HCT116 (cell line): Measurements from ENCODE around the gene PSME4. TPM values are rescaled to one million over a fixed set of nuclear protein-coding genes. Genes with fewer than 3 reads are reported as not detected.

ENCODE experiments used
- ATAC-seq: fragments of 200-7000 bp; cut with Tn5 transposase; 2 replicates; pipeline ENCODE4 v1.9.1; 2020; ENCODE audit warnings: mild to moderate bottlenecking, moderate library complexity
- BruUV-seq: library from RNA; stranded (reverse); fragments of 400-500 nt; replicated peaks from 2 replicates; lab custom pipeline; 2021; lab: Mats Ljungman, UMichigan
- CTCF ChIA-PET: fragments of 300-600 bp; sonication (Branson Sonifier 250); formaldehyde crosslinking; loops from one replicate; lab custom pipeline; 2021; ENCODE audit warnings: antibody characterized with exemption; lab: Charles Lee
- POLR2A ChIA-PET: fragments of 300-600, 350-600 bp; sonication (Branson Sonifier 250); formaldehyde crosslinking; loops from one replicate; lab custom pipeline; 2021; ENCODE audit warnings: antibody characterized with exemption; lab: Charles Lee
- RAD21 ChIA-PET, 2 experiments: fragments of 300-600 bp; sonication (Branson Sonifier 250); formaldehyde crosslinking; loops; one replicate each; lab custom pipeline; 2023; ENCODE audit warnings: low total read pairs in 2 of 2; ENCODE audit not compliant: uncharacterized antibody in 2 of 2, unreplicated experiment in 2 of 2, low non-redundant PET in 1 of 2; lab: Charles Lee
- DNase-seq: peaks from one replicate; pipeline ENCODE4 v3.0.0-alpha.2; 2010; ENCODE audit warnings: low read depth, low spot score
- H2AFZ ChIP-seq: fragments of 200-600 bp; shearing (Covaris generic), sonication (generic); 2 replicates; pipeline ENCODE4 v1.6.1; 2017; ENCODE audit warnings: low read depth, mixed run types, mixed read lengths, antibody characterized with exemption, low read length; ENCODE audit not compliant: poor library complexity, severe bottlenecking
- H3K27ac ChIP-seq: 2 replicates; pipeline ENCODE4 v1.5.1; 2012; ENCODE audit warnings: low read depth, low read length
- H3K27me3 ChIP-seq: fragments of 200-600 bp; sonication (generic); 2 replicates; pipeline ENCODE4 v1.6.1; 2016; ENCODE audit warnings: mixed run types, low read length, mixed read lengths; ENCODE audit not compliant: insufficient read depth
- H3K36me3 ChIP-seq, 2 experiments: fragments of 200-500 bp in 1 of 2; fragments of 200-600 bp in 1 of 2; sonication (Bioruptor generic) in 1 of 2; sonication (generic) in 1 of 2; 2 replicates each; pipeline versions ENCODE4 v1.5.1 to v1.6.1; 2014 to 2016; ENCODE audit warnings: low read length in 2 of 2, inconsistent platforms in 1 of 2, mixed read lengths in 1 of 2, mixed run types in 1 of 2; ENCODE audit not compliant: insufficient read depth in 2 of 2, control insufficient read depth in 1 of 2
- H3K4me1 ChIP-seq, 2 experiments: fragments of 200-600 bp in 1 of 2; sonication (generic) in 1 of 2; 2 replicates each; pipeline versions ENCODE4 v1.5.1 to v1.6.1; 2012 to 2017; ENCODE audit warnings: low read length in 2 of 2, inconsistent platforms in 1 of 2, mild to moderate bottlenecking in 1 of 2, mixed read lengths in 1 of 2, mixed run types in 1 of 2, moderate library complexity in 1 of 2; ENCODE audit not compliant: insufficient read depth in 2 of 2, control insufficient read depth in 1 of 2
- H3K4me2 ChIP-seq: fragments of 200-600 bp; sonication (generic); 2 replicates; pipeline ENCODE4 v1.6.1; 2017; ENCODE audit warnings: mixed run types, low read length, mixed read lengths
- H3K4me3 ChIP-seq, 2 experiments: fragments of 200-600 bp in 1 of 2; sonication (generic) in 1 of 2; replicated peaks in 1 of 2; 2 replicates each; pipeline ENCODE4 v1.5.1; 2011 to 2016; ENCODE audit warnings: low read length in 2 of 2, control low read depth in 1 of 2, low read depth in 1 of 2, mild to moderate bottlenecking in 1 of 2, mixed read lengths in 1 of 2, mixed run types in 1 of 2
- H3K79me2 ChIP-seq: fragments of 200-600 bp; sonication (generic); 2 replicates; pipeline ENCODE4 v1.6.1; 2017; ENCODE audit warnings: mild to moderate bottlenecking, mixed run types, low read length, moderate library complexity, mixed read lengths; ENCODE audit not compliant: insufficient read depth
- H3K9ac ChIP-seq: fragments of 200-600 bp; sonication (generic); 2 replicates; pipeline ENCODE4 v1.6.1; 2016; ENCODE audit warnings: low read length, mixed read lengths
- H3K9me2 ChIP-seq: fragments of 200-600 bp; sonication (generic), shearing (Covaris generic); 2 replicates; pipeline ENCODE4 v1.6.1; 2017; ENCODE audit warnings: mixed run types, mild to moderate bottlenecking, moderate library complexity; ENCODE audit not compliant: insufficient read depth
- H3K9me3 ChIP-seq, 2 experiments: fragments of 200-500 bp in 1 of 2; fragments of 200-600 bp in 1 of 2; sonication (Bioruptor generic) in 1 of 2; sonication (generic) in 1 of 2; 2 replicates each; pipeline ENCODE4 v1.6.1; 2014 to 2017; ENCODE audit warnings: low read length in 2 of 2, mixed read lengths in 2 of 2, inconsistent platforms in 1 of 2, low read depth in 1 of 2, mild to moderate bottlenecking in 1 of 2, mixed run types in 1 of 2, moderate library complexity in 1 of 2; ENCODE audit not compliant: control insufficient read depth in 1 of 2, insufficient read depth in 1 of 2
- H4K20me1 ChIP-seq: fragments of 200-600 bp; sonication (generic), shearing (Covaris generic); 2 replicates; pipeline ENCODE4 v1.6.1; 2017; ENCODE audit warnings: mixed run types, mild to moderate bottlenecking, moderate library complexity; ENCODE audit not compliant: insufficient read depth
- CBX3 ChIP-seq: IDR thresholded peaks from 2 replicates; pipeline ENCODE4 v1.6.1; 2012; ENCODE audit warnings: low read depth
- CEBPB ChIP-seq: IDR thresholded peaks from 2 replicates; pipeline ENCODE4 v1.6.1; 2012; ENCODE audit warnings: low read depth
- EZH2 ChIP-seq: fragments of 200-600 bp; sonication (generic); IDR thresholded peaks from 2 replicates; pipeline ENCODE4 v1.6.1; 2017; ENCODE audit warnings: antibody characterized with exemption, mixed run types
- FOSL1 ChIP-seq: IDR thresholded peaks from 2 replicates; pipeline ENCODE4 v1.6.1; 2012; ENCODE audit warnings: low read depth
- JUND ChIP-seq: IDR thresholded peaks from 2 replicates; pipeline ENCODE4 v1.6.1; 2012
- POLR2A ChIP-seq: IDR thresholded peaks from 2 replicates; pipeline ENCODE4 v1.7.0; 2011; ENCODE audit warnings: borderline replicate concordance; ENCODE audit not compliant: insufficient read depth, insufficient read length; ENCODE audit errors: extremely low read depth
- POLR2AphosphoS5 ChIP-seq: IDR thresholded peaks from 2 replicates; pipeline ENCODE4 v1.6.1; 2011; ENCODE audit warnings: mild to moderate bottlenecking, low read depth, low read length, moderate library complexity
- RAD21 ChIP-seq: IDR thresholded peaks from 2 replicates; pipeline ENCODE4 v1.6.1; 2012; ENCODE audit warnings: low read depth, mild to moderate bottlenecking
- SP1 ChIP-seq: IDR thresholded peaks from 2 replicates; pipeline ENCODE4 v1.6.1; 2012; ENCODE audit warnings: low read depth
- YY1 ChIP-seq: IDR thresholded peaks from 2 replicates; pipeline ENCODE4 v1.6.1; 2011; ENCODE audit warnings: low read length, low read depth, moderate library complexity, mild to moderate bottlenecking; ENCODE audit not compliant: insufficient replicate concordance; ENCODE audit errors: extremely low read depth
- ZFX ChIP-seq: fragments of 450-650 bp; IDR thresholded peaks from 2 replicates; pipeline ENCODE4 v1.6.1; 2017
- intact Hi-C: fragments of 100-400 bp; cut with micrococcal nuclease; formaldehyde crosslinking; loops from 2 replicates; pipeline ENCODE4 v1.10.0; 2022
- total RNA-seq: library from RNA; stranded (reverse); gene quantifications from one replicate; pipeline ENCODE4 v1.2.1, GENCODE V29; 2021; ENCODE audit not compliant: unreplicated experiment
- TF ChIP-seq, protein P1 (sequence below): IDR thresholded peaks from 2 replicates; pipeline ENCODE4 v1.6.1; 2012
- TF ChIP-seq, protein P2 (sequence below): IDR thresholded peaks from 2 replicates; pipeline ENCODE4 v1.6.1; 2012
- TF ChIP-seq, protein P3 (sequence below), 3 experiments: fragments of 200-600 bp in 1 of 3; sonication (generic) in 1 of 3; IDR thresholded peaks in 2 of 3; conservative IDR thresholded peaks in 1 of 3; 2 replicates each; pipeline ENCODE4 v1.5.1; 2012 to 2017; ENCODE audit warnings: low read depth in 2 of 3, low read length in 2 of 3, antibody characterized with exemption in 1 of 3, borderline replicate concordance in 1 of 3, control low read depth in 1 of 3, mild to moderate bottlenecking in 1 of 3, mixed read lengths in 1 of 3, mixed run types in 1 of 3, moderate library complexity in 1 of 3; ENCODE audit not compliant: insufficient read depth in 1 of 3

Gene PSME4
- total RNA-seq, 1 experiment from 2014 or later, result 53.2 TPM

DNA sequence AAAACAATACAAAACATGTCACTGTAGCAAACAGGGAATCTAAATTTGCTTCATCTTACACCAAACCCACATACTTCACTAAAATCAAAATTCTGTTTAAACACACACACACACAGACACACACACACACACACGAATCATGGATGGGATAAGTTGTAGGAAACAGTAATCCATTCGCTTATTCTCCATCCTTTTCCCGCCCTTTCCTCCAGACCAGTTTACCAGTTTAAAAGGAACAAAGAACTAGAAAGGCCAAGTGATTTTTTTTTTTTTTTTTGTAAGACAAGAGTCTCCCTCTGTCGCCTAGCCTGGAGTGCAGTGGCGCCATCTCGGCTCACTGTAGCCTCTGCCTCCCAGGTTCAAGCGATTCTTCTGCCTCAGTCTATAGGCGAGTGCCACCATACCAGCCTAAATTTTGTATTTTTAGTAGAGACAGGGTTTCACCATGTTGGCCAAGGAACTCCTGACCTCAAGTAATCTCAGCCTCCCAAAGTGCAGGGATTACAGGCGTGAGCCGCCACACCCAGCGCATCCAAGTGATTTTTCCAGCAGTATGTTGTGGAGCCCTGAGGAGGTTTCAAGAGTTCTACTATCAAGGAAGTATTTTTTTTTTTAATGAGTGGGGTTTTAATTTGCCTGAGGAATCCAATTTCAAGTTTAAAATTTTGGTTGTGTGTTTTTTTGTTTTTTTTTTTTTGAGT lies 5.7 kb downstream of the PSME4 start:
- Histone ChIP-seq H3K4me2 (no peak overlapping the region), H3K36me3 (no peaks in the 10 kb centered on the region), H3K9me3 (no peaks in the 10 kb centered on the region), H3K4me1 (peaks cover 6 to 29% of the 10 kb centered on the region in 2 experiments), H2AFZ (no peak overlapping the region), H3K9ac (no peak overlapping the region), H3K4me3 (no peak overlapping the region), H4K20me1 (peaks cover 9% of the 10 kb centered on the region; the same call in 1 of the 2 replicates), H3K27me3 (no peaks in the 10 kb centered on the region), H3K27ac (no peak overlapping the region), H3K9me2 (no peaks in the 10 kb centered on the region), H3K79me2 (peaks cover 100% of the 10 kb centered on the region)
- CTCF ChIA-PET, result interaction anchor here (0.7 kb wide), 1 partner anchor 16 kb away, joined by 4 read pairs; no protein-coding TSS in a partner anchor
- DNase-seq, result no peak
- ATAC-seq, result no peak
- POLR2A ChIA-PET, result no interaction called here
- BruUV-seq, result no TSS peak
- RAD21 ChIA-PET, result no interaction called here
- intact Hi-C loops, result no loop called here
- TF ChIP-seq YY1 (no peak), SP1 (no peak), FOSL1 (no peak)
- TF ChIP-seq, protein P1, sequence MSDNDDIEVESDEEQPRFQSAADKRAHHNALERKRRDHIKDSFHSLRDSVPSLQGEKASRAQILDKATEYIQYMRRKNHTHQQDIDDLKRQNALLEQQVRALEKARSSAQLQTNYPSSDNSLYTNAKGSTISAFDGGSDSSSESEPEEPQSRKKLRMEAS, result no peak
- TF ChIP-seq, protein P2, sequence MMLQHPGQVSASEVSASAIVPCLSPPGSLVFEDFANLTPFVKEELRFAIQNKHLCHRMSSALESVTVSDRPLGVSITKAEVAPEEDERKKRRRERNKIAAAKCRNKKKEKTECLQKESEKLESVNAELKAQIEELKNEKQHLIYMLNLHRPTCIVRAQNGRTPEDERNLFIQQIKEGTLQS, result no peak
- TF ChIP-seq, all 23 proteins: peak for 0

DNA sequence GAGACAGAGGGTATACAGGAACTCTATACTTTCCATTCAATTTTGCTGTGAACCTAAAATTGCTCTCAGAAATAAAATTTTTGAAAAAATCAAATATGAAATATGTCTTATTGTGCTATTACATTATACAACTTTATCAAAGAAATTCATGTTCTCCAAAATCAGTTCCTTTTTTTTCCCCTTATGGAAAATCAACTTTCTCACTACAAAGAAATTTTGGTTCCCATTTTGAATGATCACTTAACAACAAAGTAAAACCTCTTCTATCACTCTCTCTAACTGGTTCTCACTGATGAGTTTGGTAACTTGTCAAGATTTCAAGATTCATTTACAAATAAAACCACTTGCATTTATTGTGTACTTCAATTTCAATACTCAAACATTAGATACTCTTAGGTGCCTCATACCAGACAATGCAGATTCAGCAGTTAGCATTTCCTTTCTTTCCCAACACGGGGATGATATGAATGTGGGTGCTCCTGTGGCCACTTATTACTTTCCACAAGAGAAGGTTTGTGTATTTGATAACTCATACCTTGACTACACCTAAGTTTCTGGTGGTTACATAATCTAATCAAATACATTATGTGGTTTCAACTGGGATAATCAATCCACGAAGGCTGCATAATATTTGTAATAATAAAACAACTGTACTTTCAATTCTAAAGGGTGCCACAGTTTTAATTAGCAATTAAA lies 6.4 kb downstream of the PSME4 start:
- Histone ChIP-seq H3K9me2 (no peaks in the 10 kb centered on the region), H3K4me3 (no peak overlapping the region), H3K9me3 (no peaks in the 10 kb centered on the region), H3K27me3 (no peaks in the 10 kb centered on the region), H2AFZ (no peak overlapping the region), H4K20me1 (peaks cover 4% of the 10 kb centered on the region; the same call in 1 of the 2 replicates), H3K9ac (no peak overlapping the region), H3K4me2 (no peak overlapping the region), H3K79me2 (peaks cover 100% of the 10 kb centered on the region), H3K4me1 (peaks cover 6 to 25% of the 10 kb centered on the region in 2 experiments), H3K27ac (no peak overlapping the region), H3K36me3 (no peaks in the 10 kb centered on the region)
- intact Hi-C loops, result no loop called here
- no peak for DNase-seq
- CTCF ChIA-PET, result no interaction called here
- POLR2A ChIA-PET, result no interaction called here
- BruUV-seq, result no TSS peak
- RAD21 ChIA-PET, result no interaction called here
- no peak for ATAC-seq
- no peak for TF ChIP-seq POLR2A
- TF ChIP-seq JUND, result no peak
- TF ChIP-seq, protein P2, result no peak
- TF ChIP-seq CEBPB, result no peak
- no peak for TF ChIP-seq CBX3
- TF ChIP-seq POLR2AphosphoS5, result no peak
- no peak for TF ChIP-seq RAD21
- TF ChIP-seq, protein P3, sequence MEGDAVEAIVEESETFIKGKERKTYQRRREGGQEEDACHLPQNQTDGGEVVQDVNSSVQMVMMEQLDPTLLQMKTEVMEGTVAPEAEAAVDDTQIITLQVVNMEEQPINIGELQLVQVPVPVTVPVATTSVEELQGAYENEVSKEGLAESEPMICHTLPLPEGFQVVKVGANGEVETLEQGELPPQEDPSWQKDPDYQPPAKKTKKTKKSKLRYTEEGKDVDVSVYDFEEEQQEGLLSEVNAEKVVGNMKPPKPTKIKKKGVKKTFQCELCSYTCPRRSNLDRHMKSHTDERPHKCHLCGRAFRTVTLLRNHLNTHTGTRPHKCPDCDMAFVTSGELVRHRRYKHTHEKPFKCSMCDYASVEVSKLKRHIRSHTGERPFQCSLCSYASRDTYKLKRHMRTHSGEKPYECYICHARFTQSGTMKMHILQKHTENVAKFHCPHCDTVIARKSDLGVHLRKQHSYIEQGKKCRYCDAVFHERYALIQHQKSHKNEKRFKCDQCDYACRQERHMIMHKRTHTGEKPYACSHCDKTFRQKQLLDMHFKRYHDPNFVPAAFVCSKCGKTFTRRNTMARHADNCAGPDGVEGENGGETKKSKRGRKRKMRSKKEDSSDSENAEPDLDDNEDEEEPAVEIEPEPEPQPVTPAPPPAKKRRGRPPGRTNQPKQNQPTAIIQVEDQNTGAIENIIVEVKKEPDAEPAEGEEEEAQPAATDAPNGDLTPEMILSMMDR (IDR thresholded peaks at IDR 0.05 in 2 of 3, conservative IDR thresholded peaks at IDR 0.05 in 1 of 3; ENCODE audit: borderline replicate concordance in 1 of 3, insufficient read depth in 1 of 3, low read depth in 2 of 3, low read length in 2 of 3), result no peak
- no peak for TF ChIP-seq ZFX
- no peak for TF ChIP-seq EZH2
- TF ChIP-seq, protein P1, result no peak
